NB4 (cell line): ENCODE data around the gene FNIP1.
"Not testable (repeated sequence)": the region's sequence is repeated elsewhere in the genome, so short reads cannot be mapped to it uniquely, and the experiment has no call there.

ENCODE experiments used
- DNase-seq: peaks from one replicate; pipeline ENCODE4 v3.0.0; 2010; ENCODE audit warnings: low read depth
- H3K4me3 ChIP-seq: one replicate; pipeline ENCODE4 v1.5.1; 2011; ENCODE audit warnings: mild to moderate bottlenecking, low read depth, low read length, moderate library complexity
- MYC ChIP-seq: IDR thresholded peaks from 2 replicates; pipeline ENCODE4 v1.6.1; 2011; ENCODE audit warnings: low read depth, low read length
- POLR2A ChIP-seq: IDR thresholded peaks from 2 replicates; pipeline ENCODE4 v1.6.1; 2011; ENCODE audit warnings: mild to moderate bottlenecking; ENCODE audit not compliant: insufficient read length; ENCODE audit errors: extremely low read depth
- TF ChIP-seq, protein P1 (sequence below): IDR thresholded peaks from one replicate; pipeline ENCODE4 v1.5.1; 2012; ENCODE audit warnings: low read depth, low read length
- TF ChIP-seq, protein P2 (sequence below): IDR thresholded peaks from 2 replicates; pipeline ENCODE4 v1.6.1; 2011; ENCODE audit warnings: low read depth, low read length

Gene FNIP1

DNA sequence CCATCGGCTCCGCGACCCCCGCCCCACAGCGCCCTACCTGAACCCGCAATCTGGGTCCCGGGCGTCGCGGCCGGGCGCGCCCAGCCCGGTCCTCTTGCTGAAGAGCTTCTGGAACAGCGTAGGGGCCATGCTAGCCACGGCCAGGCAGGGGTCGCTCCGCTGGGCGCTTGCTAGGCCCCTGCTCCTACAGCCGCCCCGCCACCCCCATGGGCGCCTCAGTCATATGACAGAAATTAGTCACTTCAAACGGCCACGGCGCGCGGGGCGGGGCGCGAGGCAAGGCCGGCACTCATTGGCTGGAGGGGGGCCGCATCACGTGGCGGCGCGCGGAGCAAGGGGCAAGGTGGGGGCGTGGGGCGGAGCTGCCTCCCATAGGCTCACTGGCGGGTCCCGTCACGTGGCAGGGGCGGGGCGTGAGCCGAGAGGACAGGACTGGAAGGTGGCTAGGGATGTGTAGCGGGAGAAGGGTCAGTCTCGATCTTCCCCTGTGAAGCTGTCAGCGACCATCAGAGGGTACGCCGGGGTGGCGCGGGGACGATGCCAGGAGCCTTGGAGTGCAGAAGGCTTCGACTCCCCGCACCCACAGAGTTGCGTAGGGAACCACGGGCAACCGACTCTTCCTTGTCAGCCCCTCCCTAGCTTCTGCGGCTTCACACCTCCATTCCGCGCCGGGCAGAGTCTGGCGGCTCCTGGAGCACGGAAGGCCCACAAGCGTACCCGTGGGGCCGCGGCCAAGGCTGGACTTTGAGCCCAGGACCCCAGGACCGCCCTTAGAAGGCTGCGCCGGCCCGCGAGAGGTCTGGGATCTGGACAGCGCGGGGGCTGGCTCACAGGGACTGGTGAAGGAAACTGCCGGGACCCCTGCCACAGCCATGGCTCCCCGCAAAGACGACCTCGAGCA lies at the start of gene FNIP1:
Gene FNIP1 (minus strand): TSS at position 225 of the 901 bp plus-strand sequence. CDS start 96 bp downstream, at position 129.
- peak; percentile 98 for DNase-seq
- TF ChIP-seq MYC: peak; percentile 55; the same call in 1 of the 2 replicates
- peak; percentile 88 for TF ChIP-seq POLR2A
- TF ChIP-seq, protein P1, sequence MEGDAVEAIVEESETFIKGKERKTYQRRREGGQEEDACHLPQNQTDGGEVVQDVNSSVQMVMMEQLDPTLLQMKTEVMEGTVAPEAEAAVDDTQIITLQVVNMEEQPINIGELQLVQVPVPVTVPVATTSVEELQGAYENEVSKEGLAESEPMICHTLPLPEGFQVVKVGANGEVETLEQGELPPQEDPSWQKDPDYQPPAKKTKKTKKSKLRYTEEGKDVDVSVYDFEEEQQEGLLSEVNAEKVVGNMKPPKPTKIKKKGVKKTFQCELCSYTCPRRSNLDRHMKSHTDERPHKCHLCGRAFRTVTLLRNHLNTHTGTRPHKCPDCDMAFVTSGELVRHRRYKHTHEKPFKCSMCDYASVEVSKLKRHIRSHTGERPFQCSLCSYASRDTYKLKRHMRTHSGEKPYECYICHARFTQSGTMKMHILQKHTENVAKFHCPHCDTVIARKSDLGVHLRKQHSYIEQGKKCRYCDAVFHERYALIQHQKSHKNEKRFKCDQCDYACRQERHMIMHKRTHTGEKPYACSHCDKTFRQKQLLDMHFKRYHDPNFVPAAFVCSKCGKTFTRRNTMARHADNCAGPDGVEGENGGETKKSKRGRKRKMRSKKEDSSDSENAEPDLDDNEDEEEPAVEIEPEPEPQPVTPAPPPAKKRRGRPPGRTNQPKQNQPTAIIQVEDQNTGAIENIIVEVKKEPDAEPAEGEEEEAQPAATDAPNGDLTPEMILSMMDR: no peak
- TF ChIP-seq, protein P2, sequence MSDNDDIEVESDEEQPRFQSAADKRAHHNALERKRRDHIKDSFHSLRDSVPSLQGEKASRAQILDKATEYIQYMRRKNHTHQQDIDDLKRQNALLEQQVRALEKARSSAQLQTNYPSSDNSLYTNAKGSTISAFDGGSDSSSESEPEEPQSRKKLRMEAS: peak; percentile 98
- peak within 1 kb of the TSS; percentile 94 for H3K4me3 ChIP-seq

DNA sequence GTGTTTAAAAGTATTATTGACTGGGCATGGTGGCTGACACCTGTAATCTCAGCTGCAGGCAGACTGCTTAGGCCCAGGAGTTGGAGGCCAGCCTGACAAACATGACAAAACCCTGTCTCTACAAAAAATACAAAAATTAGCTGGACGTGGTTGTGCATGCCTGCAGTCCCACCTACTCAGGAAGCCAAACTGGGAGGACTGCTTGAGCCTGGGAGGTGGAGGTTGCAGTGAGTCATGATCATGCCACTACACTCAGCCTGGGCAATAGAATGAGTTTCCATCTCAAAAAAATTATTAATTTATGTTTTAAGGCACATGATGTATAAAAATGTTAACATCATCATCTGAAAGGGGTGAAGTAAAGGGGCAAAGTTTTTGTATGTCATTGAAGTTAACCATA lies 49.7 kb upstream of the FNIP1 start:
- no peak overlapping the region for H3K4me3 ChIP-seq
- no peak for DNase-seq
- TF ChIP-seq, protein P2: no peak
- TF ChIP-seq, protein P1: no peak
- TF ChIP-seq POLR2A (no peak), MYC (no peak)

DNA sequence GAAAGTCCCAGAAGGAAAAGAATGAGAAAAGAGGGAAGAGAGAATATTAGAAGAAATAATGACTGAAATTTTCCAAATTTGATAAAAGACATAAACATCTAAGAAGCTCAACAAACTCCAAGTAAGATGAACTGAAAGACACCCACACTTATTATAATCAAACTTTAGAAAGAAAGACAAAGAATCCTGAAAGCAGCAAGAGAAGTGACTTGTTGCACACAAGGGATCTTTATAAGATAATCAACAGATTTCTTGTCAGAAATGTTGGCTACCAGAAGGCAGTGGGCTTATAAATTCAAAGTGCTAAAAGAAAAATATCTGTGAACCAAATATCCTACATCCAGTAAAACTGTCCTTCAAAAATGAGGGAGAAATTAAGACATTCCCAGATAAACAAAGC lies 49.0 kb upstream of the FNIP1 start:
- no peak for DNase-seq
- no peak overlapping the region for H3K4me3 ChIP-seq
- TF ChIP-seq, protein P2: no peak
- TF ChIP-seq POLR2A: no peak
- TF ChIP-seq, protein P1: no peak
- no peak for TF ChIP-seq MYC

DNA sequence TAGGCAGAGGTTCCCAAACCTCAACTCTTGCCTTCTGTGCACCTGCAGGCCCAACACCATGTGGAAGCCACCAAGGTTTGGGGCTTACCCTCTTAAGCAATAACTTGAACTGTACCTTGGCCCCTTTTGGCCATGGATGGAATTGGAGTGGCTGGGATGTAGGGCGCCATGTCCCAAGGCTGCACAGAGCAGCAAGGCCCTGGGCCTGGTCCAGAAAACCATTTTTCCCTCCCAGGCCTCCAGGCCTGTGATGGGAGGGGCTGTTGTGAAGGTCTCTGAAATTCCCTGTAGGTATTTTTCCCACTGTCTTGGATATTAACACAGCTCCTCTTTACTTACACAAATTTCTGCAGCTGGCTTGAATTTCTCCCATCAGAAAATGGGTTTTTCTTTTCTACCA lies 46.2 kb upstream of the FNIP1 start:
- not testable (repeated sequence) for H3K4me3 ChIP-seq, DNase-seq

DNA sequence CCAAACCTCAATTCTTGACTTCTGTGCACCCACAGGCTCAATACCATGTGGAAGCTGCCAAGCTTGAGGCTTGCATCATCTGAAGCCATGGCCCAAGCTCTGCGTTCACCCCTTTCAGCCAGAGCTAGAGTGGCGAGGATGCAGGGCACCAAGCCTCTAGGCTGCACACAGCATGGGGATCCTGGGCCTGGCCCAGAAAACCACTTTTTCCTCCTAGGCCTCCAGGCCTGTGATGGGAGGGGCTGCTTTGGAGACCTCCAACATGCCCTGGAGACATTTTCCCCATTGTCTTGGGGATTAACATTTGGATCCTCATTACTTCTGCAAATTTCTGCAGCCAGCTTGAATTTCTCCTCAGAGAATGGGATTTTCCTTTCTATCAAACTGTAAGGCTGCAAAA lies 35.9 kb upstream of the FNIP1 start:
- not testable (repeated sequence) for H3K4me3 ChIP-seq, DNase-seq

DNA sequence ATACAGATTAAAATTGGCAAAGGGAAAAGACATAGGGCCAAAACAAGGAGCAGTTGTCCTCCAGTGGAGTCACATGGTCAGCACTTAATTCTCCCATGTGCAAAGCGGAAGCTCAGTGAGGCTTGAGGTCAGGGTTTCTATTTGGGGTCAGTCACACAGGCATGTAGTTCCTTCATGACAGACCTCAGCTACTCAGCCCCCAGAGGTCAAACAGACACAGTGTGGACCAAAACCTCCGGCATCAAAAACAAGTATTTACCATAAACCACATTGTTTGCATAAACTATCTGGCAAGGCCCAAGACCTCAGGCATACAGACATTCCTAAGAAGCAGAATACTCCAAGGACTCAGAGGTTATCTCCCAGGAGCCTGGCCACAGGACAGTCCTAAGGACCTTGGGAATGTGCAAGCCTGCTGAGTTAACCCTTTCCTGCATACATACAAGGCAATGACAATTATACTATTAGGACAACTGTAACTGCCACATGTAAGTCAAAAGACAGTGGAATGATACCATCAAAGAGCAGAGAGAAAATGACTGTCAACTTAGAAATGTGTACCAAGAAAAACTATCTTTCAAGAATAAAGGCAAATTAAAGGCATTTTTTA lies 28.7 kb upstream of the FNIP1 start:
- no peak for DNase-seq
- TF ChIP-seq, protein P2: no peak
- TF ChIP-seq MYC (no peak), POLR2A (no peak)
- TF ChIP-seq, protein P1: no peak
- no peak overlapping the region for H3K4me3 ChIP-seq

DNA sequence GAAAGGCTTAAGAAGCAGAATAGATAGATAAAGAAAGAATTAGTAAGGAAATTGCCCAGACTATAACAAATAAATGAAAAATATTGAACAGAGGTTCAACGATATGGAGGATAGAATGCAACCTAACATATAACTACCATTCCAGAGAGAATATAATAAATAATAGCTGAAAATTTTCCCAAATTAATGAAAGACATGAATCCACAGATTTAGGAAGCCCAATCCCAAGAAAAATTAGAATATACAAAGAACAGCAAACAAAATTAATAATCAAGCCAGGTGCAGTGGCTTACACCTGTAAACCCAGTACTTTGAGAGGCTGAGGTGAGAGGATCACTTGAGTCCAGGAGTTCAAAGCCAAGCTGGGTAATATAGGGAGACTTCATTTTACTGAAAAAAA lies 27.8 kb upstream of the FNIP1 start:
- DNase-seq: no peak
- TF ChIP-seq POLR2A (no peak), MYC (no peak)
- TF ChIP-seq, protein P1: no peak
- TF ChIP-seq, protein P2: no peak
- no peak overlapping the region for H3K4me3 ChIP-seq
